H1 (cell line): ENCODE measurements around the gene KIF1B. TPM values are rescaled to one million over a fixed set of nuclear protein-coding genes. Genes with fewer than 3 reads are reported as not detected.

Experiments
- CTCF ChIA-PET: fragments of 300-600 bp; sonication (Branson Sonifier 250); formaldehyde crosslinking; loops from one replicate; lab custom pipeline; 2021; ENCODE audit not compliant: partially characterized antibody; lab: Charles Lee
- POLR2A ChIA-PET: fragments of 300-600 bp; sonication (Branson Sonifier 250); formaldehyde crosslinking; loops from one replicate; lab custom pipeline; 2021; ENCODE audit warnings: inconsistent platforms; ENCODE audit not compliant: partially characterized antibody; lab: Charles Lee
- DNase-seq, 2 experiments: peaks; one replicate each; pipeline versions ENCODE4 v3.0.0 to v3.0.0-alpha.2; 2010 to 2022; ENCODE audit warnings: low spot score in 2 of 2, low read depth in 1 of 2, mixed read lengths in 1 of 2
- FAIRE-seq: peaks from 2 replicates; lab custom pipeline; 2011; peaks lifted over from hg19 to GRCh38; lab: Jason Lieb, UNC
- H2AFZ ChIP-seq: 2 replicates; pipeline ENCODE4 v1.8.1; 2012; ENCODE audit warnings: low read length, inconsistent platforms
- H2AK5ac ChIP-seq: 2 replicates; pipeline ENCODE4 v1.6.1; 2013; ENCODE audit warnings: low read depth, low read length
- H2BK120ac ChIP-seq: replicated peaks from 2 replicates; pipeline ENCODE3; 2013; ENCODE audit warnings: low read depth, low read length, inconsistent platforms
- H2BK12ac ChIP-seq: 2 replicates; pipeline ENCODE4 v1.6.1; 2013; ENCODE audit warnings: low read depth, low read length
- H2BK15ac ChIP-seq: 2 replicates; pipeline ENCODE4 v1.6.1; 2013; ENCODE audit warnings: low read length
- H2BK20ac ChIP-seq: 2 replicates; pipeline ENCODE4 v1.6.1; 2013; ENCODE audit warnings: low read length
- H2BK5ac ChIP-seq: 2 replicates; pipeline ENCODE4 v1.6.1; 2013; ENCODE audit warnings: low read depth, low read length
- H3K14ac ChIP-seq: 2 replicates; pipeline ENCODE4 v1.6.1; 2013; ENCODE audit warnings: inconsistent platforms; ENCODE audit not compliant: insufficient read length
- H3K18ac ChIP-seq: 2 replicates; pipeline ENCODE4 v1.6.1; 2013; ENCODE audit warnings: low read length; ENCODE audit errors: extremely low read depth
- H3K23ac ChIP-seq: 2 replicates; pipeline ENCODE4 v1.6.1; 2013; ENCODE audit warnings: inconsistent platforms; ENCODE audit not compliant: insufficient read length
- H3K23me2 ChIP-seq: 2 replicates; pipeline ENCODE4 v1.6.1; 2013; ENCODE audit warnings: low read depth, low read length
- H3K27ac ChIP-seq: 2 replicates; pipeline ENCODE4 v1.6.1; 2011; ENCODE audit warnings: low read depth, low read length, inconsistent platforms
- H3K27me3 ChIP-seq, 4 experiments: replicated peaks in 1 of 4; 1 replicate in 1 of 4; 2 replicates in 3 of 4; pipeline versions ENCODE4 v1.6.1 to v1.8.1; 2011 to 2013; ENCODE audit warnings: low read length in 3 of 4, mild to moderate bottlenecking in 3 of 4, inconsistent platforms in 2 of 4, mixed read lengths in 2 of 4, moderate library complexity in 1 of 4; ENCODE audit not compliant: control insufficient read depth in 3 of 4, insufficient read depth in 3 of 4; ENCODE audit errors: extremely low read depth in 1 of 4
- H3K36me3 ChIP-seq, 4 experiments: 2 replicates each; pipeline versions ENCODE4 v1.6.1 to v1.8.1; 2011 to 2013; ENCODE audit warnings: mild to moderate bottlenecking in 4 of 4, low read length in 3 of 4, moderate library complexity in 2 of 4, control low read depth in 1 of 4, inconsistent platforms in 1 of 4; ENCODE audit not compliant: insufficient read depth in 4 of 4, control insufficient read depth in 2 of 4
- H3K4ac ChIP-seq: replicated peaks from 2 replicates; pipeline ENCODE3; 2013; ENCODE audit warnings: low read length, low read depth, mixed read lengths, inconsistent platforms; ENCODE audit not compliant: insufficient read length
- H3K4me1 ChIP-seq, 4 experiments: replicated peaks in 1 of 4; 1 replicate in 1 of 4; 2 replicates in 3 of 4; pipeline versions ENCODE4 v1.6.1 to v1.8.1; 2011 to 2013; ENCODE audit warnings: low read length in 3 of 4, inconsistent platforms in 2 of 4, mixed read lengths in 1 of 4; ENCODE audit not compliant: insufficient read depth in 4 of 4, control insufficient read depth in 3 of 4
- H3K4me2 ChIP-seq, 2 experiments: 2 replicates each; pipeline versions ENCODE4 v1.6.1 to v1.8.1; 2011 to 2013; ENCODE audit warnings: low read depth in 2 of 2, low read length in 2 of 2, control low read depth in 1 of 2, inconsistent platforms in 1 of 2, mild to moderate bottlenecking in 1 of 2; ENCODE audit not compliant: insufficient read depth in 1 of 2
- H3K4me3 ChIP-seq, 4 experiments: fragments of 200-600, 300-600 bp in 1 of 4; sonication (generic), shearing (Covaris generic), sonication (Bioruptor Twin) in 1 of 4; 2 replicates each; pipeline versions ENCODE4 v1.5.1 to v1.8.1; 2011 to 2016; ENCODE audit warnings: low read length in 4 of 4, low read depth in 3 of 4, control low read depth in 2 of 4, inconsistent platforms in 2 of 4, mild to moderate bottlenecking in 2 of 4, mixed read lengths in 1 of 4, moderate library complexity in 1 of 4; ENCODE audit not compliant: insufficient read depth in 2 of 4; ENCODE audit errors: extremely low read depth in 1 of 4
- H3K56ac ChIP-seq: replicated peaks from 2 replicates; pipeline ENCODE3; 2013; ENCODE audit warnings: low read depth, mild to moderate bottlenecking, mixed read lengths, low read length, inconsistent platforms; ENCODE audit not compliant: insufficient read length
- H3K79me1 ChIP-seq: 2 replicates; pipeline ENCODE4 v1.6.1; 2013; ENCODE audit warnings: low read depth, low read length, control low read depth
- H3K79me2 ChIP-seq, 2 experiments: 2 replicates each; pipeline versions ENCODE4 v1.6.1 to v1.8.1; 2012 to 2013; ENCODE audit warnings: low read length in 2 of 2, mild to moderate bottlenecking in 2 of 2, inconsistent platforms in 1 of 2; ENCODE audit not compliant: insufficient read depth in 2 of 2, control insufficient read depth in 1 of 2
- H3K9ac ChIP-seq, 4 experiments: replicated peaks in 1 of 4; 1 replicate in 1 of 4; 2 replicates in 3 of 4; pipeline versions ENCODE4 v1.6.1 to v1.8.1; 2011 to 2013; ENCODE audit warnings: low read depth in 3 of 4, low read length in 3 of 4, control low read depth in 2 of 4, mild to moderate bottlenecking in 2 of 4, moderate library complexity in 2 of 4, inconsistent platforms in 1 of 4; ENCODE audit errors: extremely low read depth in 1 of 4
- H3K9me3 ChIP-seq, 2 experiments: 2 replicates each; pipeline versions ENCODE4 v1.6.1 to v1.8.1; 2012 to 2013; ENCODE audit warnings: mild to moderate bottlenecking in 2 of 2, moderate library complexity in 2 of 2, control low read depth in 1 of 2, inconsistent platforms in 1 of 2, low read depth in 1 of 2, low read length in 1 of 2, mixed read lengths in 1 of 2; ENCODE audit not compliant: insufficient read depth in 2 of 2
- H4K20me1 ChIP-seq, 2 experiments: replicated peaks in 1 of 2; 2 replicates each; pipeline versions ENCODE3 to v1.8.1; 2011 to 2013; ENCODE audit warnings: inconsistent platforms in 2 of 2, low read length in 2 of 2, mild to moderate bottlenecking in 1 of 2; ENCODE audit not compliant: insufficient read depth in 2 of 2, control insufficient read depth in 1 of 2
- H4K5ac ChIP-seq: 2 replicates; pipeline ENCODE4 v1.6.1; 2013; ENCODE audit warnings: low read length, low read depth, mixed read lengths, inconsistent platforms; ENCODE audit not compliant: insufficient read length
- H4K8ac ChIP-seq: 2 replicates; pipeline ENCODE4 v1.8.0; 2013; ENCODE audit warnings: mild to moderate bottlenecking, moderate library complexity, low read length, inconsistent platforms; ENCODE audit not compliant: insufficient read depth; ENCODE audit errors: extremely low read depth
- H4K91ac ChIP-seq: replicated peaks from 2 replicates; pipeline ENCODE3; 2013; ENCODE audit warnings: low read length, mixed read lengths, inconsistent platforms; ENCODE audit not compliant: insufficient read length
- ASH2L ChIP-seq: fragments of 200-600, 300-600 bp; sonication (generic); IDR thresholded peaks from one replicate; pipeline ENCODE4 v1.7.1; 2017; ENCODE audit warnings: low read length
- BCL11A ChIP-seq, 2 experiments: IDR thresholded peaks; one replicate each; pipeline ENCODE4 v1.6.1; 2011; ENCODE audit warnings: low read depth in 2 of 2, low read length in 2 of 2, mild to moderate bottlenecking in 2 of 2
- BRCA1 ChIP-seq: IDR thresholded peaks from 2 replicates; pipeline ENCODE4 v1.6.1; 2012; ENCODE audit warnings: low read depth, low read length, improper control_type of control experiment
- CBX5 ChIP-seq: fragments of 300-800, 300-1000 bp; sonication (generic); IDR thresholded peaks from 2 replicates; pipeline ENCODE4 v1.7.1; 2016; ENCODE audit warnings: antibody characterized with exemption, low read length, low read depth
- CBX8 ChIP-seq: fragments of 300-800, 300-1000 bp; sonication (generic); IDR thresholded peaks from 2 replicates; pipeline ENCODE4 v1.7.1; 2016; ENCODE audit warnings: low read depth, low read length, borderline replicate concordance
- CHD1 ChIP-seq: IDR thresholded peaks from 2 replicates; pipeline ENCODE4 v1.6.1; 2012; ENCODE audit warnings: low read depth, low read length, improper control_type of control experiment
- FOSL1 ChIP-seq: IDR thresholded peaks from 2 replicates; pipeline ENCODE4 v1.6.1; 2011; ENCODE audit warnings: mild to moderate bottlenecking, low read depth, low read length, moderate library complexity; ENCODE audit not compliant: insufficient read depth
- KDM1A ChIP-seq: fragments of 200-600, 300-600 bp; sonication (generic); IDR thresholded peaks from 2 replicates; pipeline ENCODE4 v1.7.1; 2016; ENCODE audit warnings: mild to moderate bottlenecking, low read length, borderline replicate concordance
- KDM4A ChIP-seq: IDR thresholded peaks from one replicate; pipeline ENCODE4 v1.7.1; 2012; ENCODE audit warnings: low read depth, mild to moderate bottlenecking, moderate library complexity, low read length, inconsistent platforms; ENCODE audit not compliant: severe bottlenecking
- PHF8 ChIP-seq: fragments of 200-600 bp; sonication (generic); conservative IDR thresholded peaks from 2 replicates; pipeline ENCODE4 v1.7.1; 2012; ENCODE audit warnings: low read depth, mild to moderate bottlenecking, inconsistent platforms, low read length, moderate library complexity
- POU5F1 ChIP-seq: IDR thresholded peaks from 2 replicates; pipeline ENCODE4 v1.6.1; 2011; ENCODE audit warnings: low read depth, mild to moderate bottlenecking, low read length, moderate library complexity
- SIRT6 ChIP-seq: IDR thresholded peaks from one replicate; pipeline ENCODE4 v1.7.1; 2012; ENCODE audit warnings: low read length, inconsistent platforms
- SIX5 ChIP-seq: IDR thresholded peaks from 2 replicates; pipeline ENCODE4 v1.6.1; 2011; ENCODE audit warnings: mild to moderate bottlenecking, low read depth, low read length
- SP1 ChIP-seq: IDR thresholded peaks from 2 replicates; pipeline ENCODE4 v1.6.1; 2011; ENCODE audit warnings: low read depth, low read length
- SP4 ChIP-seq: IDR thresholded peaks from 2 replicates; pipeline ENCODE4 v1.6.1; 2012; ENCODE audit warnings: low read length, inconsistent platforms
- ZNF274 ChIP-seq: IDR thresholded peaks from 2 replicates; pipeline ENCODE4 v1.7.0; 2012; ENCODE audit warnings: low read length, borderline replicate concordance; ENCODE audit errors: extremely low read depth
- WGBS, 2 experiments: shearing (Covaris generic) in 1 of 2; methylation state at CpG; one replicate each; pipeline versions ENCODE4 v1.1.6 to v1.1.7; 2013 to 2015; ENCODE audit warnings: low lambda C conversion rate in 2 of 2, mixed read lengths in 2 of 2, inconsistent platforms in 1 of 2, low coverage in 1 of 2, missing lambda C conversion rate in 1 of 2; ENCODE audit not compliant: insufficient replicate concordance in 2 of 2, insufficient coverage in 1 of 2, insufficient read length in 1 of 2; ENCODE audit errors: extremely low coverage in 1 of 2, missing lambda C conversion rate in 1 of 2; 5-methylcytosine and 5-hydroxymethylcytosine counted together
- polyA plus RNA-seq, 7 experiments: library from polyadenylated mRNA; depleted of rRNA in 3 of 7; stranded (reverse) in 5 of 7; unstranded in 2 of 7; fragments of >200 nt in 5 of 7; fragments of 200-250 nt in 2 of 7; gene quantifications; 1 replicate in 5 of 7; 2 replicates in 1 of 7; 4 replicates in 1 of 7; pipeline versions ENCODE4 v1.2.1 to v1.2.3, GENCODE V29; 2011 to 2013; ENCODE audit warnings: missing spikeins in 2 of 7, mixed read lengths in 2 of 7
- total RNA-seq: library from RNA; stranded (reverse); fragmentation: NEBNext Ultra II Directional; extraction: Animal tissue kit (Norgen Biotek cat#: 25700); gene quantifications from 2 replicates; pipeline ENCODE4 v1.2.1, GENCODE V29; 2021

The KIF1B gene
- total and polyA plus RNA-seq, 2 of the 8 experiments (the other 6 are each of a cell fraction or from before 2014, with no cell fraction given) = 39.1 to 74.2 TPM

DNA sequence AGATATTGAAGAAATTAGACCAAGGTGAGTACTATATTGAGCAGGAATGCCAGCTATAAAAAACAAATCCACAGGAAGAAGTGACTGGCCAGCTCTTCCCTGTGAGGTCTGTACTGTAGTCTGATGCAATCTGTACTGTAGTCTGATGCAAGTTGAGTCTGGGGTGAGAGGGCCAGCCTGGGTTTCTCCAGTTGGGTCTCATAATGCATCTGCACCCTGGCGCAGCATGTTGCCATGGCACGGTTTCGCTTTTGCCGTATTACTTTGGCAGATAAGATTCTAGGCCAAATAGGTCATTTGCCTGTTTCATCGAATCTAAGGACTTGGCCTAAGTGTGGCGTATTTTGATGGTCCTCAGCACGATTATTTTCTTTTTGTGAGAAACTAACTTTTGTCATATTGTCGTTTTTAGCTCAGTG is 164.1 kb downstream of the KIF1B start:
- no peak overlapping the region for H2AFZ ChIP-seq
- DNase-seq (no peak), FAIRE-seq (no peak)
- no peak overlapping the region for H3K9ac ChIP-seq
- H2BK20ac ChIP-seq = no peak overlapping the region
- no peak overlapping the region for H3K4ac ChIP-seq
- H2BK15ac ChIP-seq = no peak overlapping the region
- no peaks in the 10 kb centered on the region for H3K79me1 ChIP-seq
- H3K18ac ChIP-seq = no peak overlapping the region
- no peak overlapping the region for H2BK12ac ChIP-seq
- H3K23me2 ChIP-seq = no peaks in the 10 kb centered on the region
- no peak overlapping the region for H4K5ac ChIP-seq
- POLR2A ChIA-PET = interaction anchor here (1.0 to 1.3 kb wide), 3 partner anchors 9 to 25 kb away, joined by 3 to 4 read pairs (median 3); no protein-coding TSS in a partner anchor
- no peak overlapping the region for H3K14ac ChIP-seq
- no peak overlapping the region for H3K23ac ChIP-seq
- 95% methylated on average over 8 of the region's 8 CpGs; no CpG with 5 or more reads in 1 of the 2 experiments for WGBS, 2 experiments
- H3K4me1 ChIP-seq = no peaks in the 10 kb centered on the region
- H2AK5ac ChIP-seq = no peak overlapping the region
- H4K91ac ChIP-seq = no peak overlapping the region
- H3K4me2 ChIP-seq = no peak overlapping the region
- H3K27me3 ChIP-seq = no peaks in the 10 kb centered on the region
- H3K9me3 ChIP-seq = no peaks in the 10 kb centered on the region
- H4K8ac ChIP-seq = no peak overlapping the region
- H2BK5ac ChIP-seq = no peak overlapping the region; the same call in 1 of the 2 replicates
- H3K56ac ChIP-seq = no peak overlapping the region
- no peak overlapping the region for H3K4me3 ChIP-seq
- H3K27ac ChIP-seq = no peak overlapping the region
- H4K20me1 ChIP-seq = no peaks in the 10 kb centered on the region
- no peaks in the 10 kb centered on the region for H3K79me2 ChIP-seq
- peaks cover 15 to 50% (median 37%) of the 10 kb centered on the region in 4 experiments; a peak in 6 of 8 replicates for H3K36me3 ChIP-seq
- CTCF ChIA-PET = interaction anchor here (0.6 to 1.4 kb wide), 2 partner anchors 13 to 190 kb away, joined by 3 to 6 read pairs; no protein-coding TSS in a partner anchor
- no peak overlapping the region for H2BK120ac ChIP-seq
- no peak for TF ChIP-seq KDM1A
- no peak for TF ChIP-seq ZNF274
- no peak for TF ChIP-seq CBX8
- no peak for TF ChIP-seq CHD1
- TF ChIP-seq SP4 = no peak
- TF ChIP-seq SIRT6 = no peak
- no peak for TF ChIP-seq BCL11A (IDR thresholded peaks at IDR 0.05; ENCODE audit: low read depth in 2 of 2, low read length in 2 of 2)
- TF ChIP-seq CBX5 = no peak
- TF ChIP-seq FOSL1 = no peak
- no peak for TF ChIP-seq PHF8
- TF ChIP-seq SP1 = no peak
- TF ChIP-seq POU5F1 = no peak
- no peak for TF ChIP-seq ASH2L
- TF ChIP-seq KDM4A = no peak
- TF ChIP-seq SIX5 = no peak
- no peak for TF ChIP-seq BRCA1
